ENCODE results near the gene SHMT1. TPM values are rescaled to one million over a fixed set of nuclear protein-coding genes. Genes with fewer than 3 reads are reported as not detected.
"Not testable (repeated sequence)": the region's sequence is repeated elsewhere in the genome, so short reads cannot be mapped to it uniquely, and the experiment has no call there.

Gene SHMT1
- total RNA-seq, 1 donor from 2014 or later: 20.5 TPM

GRCh38 chr17:18383079-18383481 is 19.7 kb upstream of the SHMT1 start:
- not testable (repeated sequence) for H3K9me3 Mint-ChIP-seq; H3K4me1 Mint-ChIP-seq; H3K36me3 Mint-ChIP-seq; H3K27ac Mint-ChIP-seq; H3K27me3 Mint-ChIP-seq (ENCODE audit: low read depth); DNase-seq (ENCODE audit: low spot score in 2 of 2, unreplicated experiment in 2 of 2); H3K4me3 Mint-ChIP-seq

GRCh38 chr17:18382441-18383078 is 19.2 kb upstream of the SHMT1 start:
- H3K9me3 Mint-ChIP-seq: no peaks in the 10 kb centered on the region

GRCh38 chr17:18381953-18382245 is 18.5 kb upstream of the SHMT1 start:
- no peaks in the 10 kb centered on the region for H3K4me1 Mint-ChIP-seq
- H3K36me3 Mint-ChIP-seq: no peaks in the 10 kb centered on the region
- no peak overlapping the region for H3K27ac Mint-ChIP-seq
- peaks cover 2% of the 10 kb centered on the region for H3K27me3 Mint-ChIP-seq (ENCODE audit: low read depth)
- no peak overlapping the region for H3K4me3 Mint-ChIP-seq
- H3K9me3 Mint-ChIP-seq: no peaks in the 10 kb centered on the region
- no peak for DNase-seq (ENCODE audit: low spot score in 2 of 2, unreplicated experiment in 2 of 2)
- TF ChIP-seq CTCF (IDR thresholded peaks at IDR 0.05; ENCODE audit: unreplicated experiment): no peak

More at GRCh38 chr17:18382441-18383078, 19.2 kb upstream of the SHMT1 start:
- H3K4me3 Mint-ChIP-seq: no peak overlapping the region
- H3K27me3 Mint-ChIP-seq (ENCODE audit: low read depth): peaks cover 2% of the 10 kb centered on the region
- TF ChIP-seq CTCF (IDR thresholded peaks at IDR 0.05; ENCODE audit: unreplicated experiment): no peak
- no peak overlapping the region for H3K27ac Mint-ChIP-seq
- DNase-seq (ENCODE audit: low spot score in 2 of 2, unreplicated experiment in 2 of 2): no peak
- no peaks in the 10 kb centered on the region for H3K4me1 Mint-ChIP-seq
- no peaks in the 10 kb centered on the region for H3K36me3 Mint-ChIP-seq

- Mint-ChIP-seq H3K4me3 (no peak overlapping the region), H3K27me3 (ENCODE audit: low read depth) (peaks cover 2% of the 10 kb centered on the region), H3K36me3 (no peaks in the 10 kb centered on the region), H3K9me3 (no peaks in the 10 kb centered on the region), H3K4me1 (no peaks in the 10 kb centered on the region), H3K27ac (no peak overlapping the region)
- no peak for TF ChIP-seq CTCF (IDR thresholded peaks at IDR 0.05; ENCODE audit: unreplicated experiment)
- no peak for DNase-seq (ENCODE audit: low spot score in 2 of 2, unreplicated experiment in 2 of 2)
Observed at GRCh38 chr17:18381158-18381952, 18.0 kb upstream of the SHMT1 start.

GRCh38 chr17:18380471-18381157 is 17.3 kb upstream of the SHMT1 start:
- Mint-ChIP-seq H3K27ac (no peak overlapping the region), H3K4me3 (no peak overlapping the region), H3K36me3 (no peaks in the 10 kb centered on the region), H3K4me1 (no peaks in the 10 kb centered on the region), H3K9me3 (no peaks in the 10 kb centered on the region), H3K27me3 (ENCODE audit: low read depth) (no peaks in the 10 kb centered on the region)
- no peak for DNase-seq (ENCODE audit: low spot score in 2 of 2, unreplicated experiment in 2 of 2)
- TF ChIP-seq CTCF (IDR thresholded peaks at IDR 0.05; ENCODE audit: unreplicated experiment): no peak

Measured in mesothelial cell of epicardium (in vitro differentiated cells).